C4-2B (cell line): ENCODE measurements around the gene GRIA1.

Experiments used
- H3K27ac ChIP-seq: fragments of 450-650 bp; 2 replicates; pipeline ENCODE4 v1.5.1; 2017
- ZFX ChIP-seq: fragments of 450-650 bp; IDR thresholded peaks from 2 replicates; pipeline ENCODE4 v1.6.1; 2017
- TF ChIP-seq, protein P1 (sequence below): fragments of 450-650 bp; conservative IDR thresholded peaks from 2 replicates; pipeline ENCODE4 v1.5.1; 2017; ENCODE audit warnings: mild to moderate bottlenecking

Gene GRIA1

GRCh38 chr5:153562189-153562588, 71.7 kb downstream of the GRIA1 start:
- H3K27ac ChIP-seq = no peak overlapping the region
- TF ChIP-seq, protein P1, sequence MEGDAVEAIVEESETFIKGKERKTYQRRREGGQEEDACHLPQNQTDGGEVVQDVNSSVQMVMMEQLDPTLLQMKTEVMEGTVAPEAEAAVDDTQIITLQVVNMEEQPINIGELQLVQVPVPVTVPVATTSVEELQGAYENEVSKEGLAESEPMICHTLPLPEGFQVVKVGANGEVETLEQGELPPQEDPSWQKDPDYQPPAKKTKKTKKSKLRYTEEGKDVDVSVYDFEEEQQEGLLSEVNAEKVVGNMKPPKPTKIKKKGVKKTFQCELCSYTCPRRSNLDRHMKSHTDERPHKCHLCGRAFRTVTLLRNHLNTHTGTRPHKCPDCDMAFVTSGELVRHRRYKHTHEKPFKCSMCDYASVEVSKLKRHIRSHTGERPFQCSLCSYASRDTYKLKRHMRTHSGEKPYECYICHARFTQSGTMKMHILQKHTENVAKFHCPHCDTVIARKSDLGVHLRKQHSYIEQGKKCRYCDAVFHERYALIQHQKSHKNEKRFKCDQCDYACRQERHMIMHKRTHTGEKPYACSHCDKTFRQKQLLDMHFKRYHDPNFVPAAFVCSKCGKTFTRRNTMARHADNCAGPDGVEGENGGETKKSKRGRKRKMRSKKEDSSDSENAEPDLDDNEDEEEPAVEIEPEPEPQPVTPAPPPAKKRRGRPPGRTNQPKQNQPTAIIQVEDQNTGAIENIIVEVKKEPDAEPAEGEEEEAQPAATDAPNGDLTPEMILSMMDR = no peak
- no peak for TF ChIP-seq ZFX

DNA sequence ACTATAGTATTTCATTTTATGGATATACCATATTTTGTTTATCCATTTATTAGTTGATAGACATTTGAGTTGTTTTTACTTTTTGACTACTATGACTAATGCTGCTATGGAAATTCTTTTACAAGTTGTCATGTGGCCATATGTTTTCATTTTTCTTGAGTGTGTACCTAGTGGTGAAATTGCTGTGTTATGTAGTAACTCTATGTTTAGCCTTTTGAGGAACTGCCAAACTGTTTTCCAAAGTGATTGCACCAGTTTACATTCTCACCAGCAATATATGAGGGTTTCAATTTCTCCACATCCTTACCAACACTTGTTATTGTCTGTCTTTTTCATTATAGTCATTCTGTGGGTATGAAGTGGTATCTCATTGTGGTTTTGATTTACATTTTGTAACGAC, 75.4 kb downstream of the GRIA1 start:
- TF ChIP-seq, protein P1 = no peak
- TF ChIP-seq ZFX = no peak
- H3K27ac ChIP-seq = no peak overlapping the region

GRCh38 chr5:153569036-153569435, 78.6 kb downstream of the GRIA1 start:
- no peak overlapping the region for H3K27ac ChIP-seq
- TF ChIP-seq, protein P1 = no peak
- TF ChIP-seq ZFX = no peak

DNA sequence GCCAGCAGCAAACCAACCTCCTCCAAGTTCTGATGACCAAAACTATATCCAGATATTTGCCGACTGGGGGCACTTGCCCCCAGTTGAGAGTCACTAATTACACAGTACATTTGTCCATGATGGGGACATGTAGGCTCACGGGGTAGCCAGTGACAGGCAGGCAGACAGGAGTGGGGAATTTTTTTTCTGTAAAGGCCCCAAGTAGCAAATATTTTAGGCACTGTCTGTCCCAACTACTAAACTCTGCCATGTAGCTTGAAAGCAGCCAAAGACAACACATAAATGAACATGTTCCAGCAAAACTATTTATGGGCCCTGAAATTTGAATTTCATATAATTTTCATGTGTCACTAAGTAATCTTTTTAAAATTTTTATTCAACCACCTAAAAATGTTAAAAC, 80.7 kb downstream of the GRIA1 start:
- H3K27ac ChIP-seq = no peak overlapping the region
- TF ChIP-seq, protein P1 = no peak
- TF ChIP-seq ZFX = no peak

DNA sequence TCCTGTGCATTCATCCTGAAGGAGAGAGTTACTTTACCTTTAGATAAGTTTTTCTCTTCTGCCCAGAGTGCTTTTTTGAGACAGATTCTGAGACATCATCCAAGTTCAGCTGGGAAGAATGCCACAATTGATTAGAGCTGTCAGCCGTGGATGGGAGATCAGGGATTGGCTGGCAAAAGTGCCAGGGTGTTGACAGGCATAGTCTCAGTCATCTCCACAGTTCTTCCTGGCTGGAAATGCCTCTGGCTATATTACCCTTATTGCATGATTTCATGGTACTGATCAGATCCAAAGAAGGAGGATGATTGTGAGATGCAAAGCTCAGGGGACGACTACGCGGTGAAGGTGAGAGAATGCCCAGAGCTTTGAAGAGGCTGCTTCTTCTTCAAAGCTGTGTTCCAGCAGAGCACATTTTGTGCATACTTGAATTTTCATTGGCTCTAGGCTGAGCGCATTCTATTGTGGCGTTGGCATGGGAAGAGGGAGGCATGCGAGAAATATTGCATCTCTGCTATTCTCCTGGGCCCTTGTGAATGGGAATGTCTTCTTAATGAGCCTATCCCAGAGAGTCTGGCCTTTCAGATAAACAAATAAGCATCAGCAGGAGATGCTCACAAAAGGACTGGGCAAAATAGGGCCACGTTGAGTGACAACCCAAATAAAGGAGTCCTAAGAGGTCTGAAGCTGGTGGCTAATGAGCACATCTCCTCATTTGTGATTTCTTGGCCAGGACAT, 82.1 kb downstream of the GRIA1 start:
- H3K27ac ChIP-seq = no peak overlapping the region
- TF ChIP-seq, protein P1 = no peak
- TF ChIP-seq ZFX = no peak

DNA sequence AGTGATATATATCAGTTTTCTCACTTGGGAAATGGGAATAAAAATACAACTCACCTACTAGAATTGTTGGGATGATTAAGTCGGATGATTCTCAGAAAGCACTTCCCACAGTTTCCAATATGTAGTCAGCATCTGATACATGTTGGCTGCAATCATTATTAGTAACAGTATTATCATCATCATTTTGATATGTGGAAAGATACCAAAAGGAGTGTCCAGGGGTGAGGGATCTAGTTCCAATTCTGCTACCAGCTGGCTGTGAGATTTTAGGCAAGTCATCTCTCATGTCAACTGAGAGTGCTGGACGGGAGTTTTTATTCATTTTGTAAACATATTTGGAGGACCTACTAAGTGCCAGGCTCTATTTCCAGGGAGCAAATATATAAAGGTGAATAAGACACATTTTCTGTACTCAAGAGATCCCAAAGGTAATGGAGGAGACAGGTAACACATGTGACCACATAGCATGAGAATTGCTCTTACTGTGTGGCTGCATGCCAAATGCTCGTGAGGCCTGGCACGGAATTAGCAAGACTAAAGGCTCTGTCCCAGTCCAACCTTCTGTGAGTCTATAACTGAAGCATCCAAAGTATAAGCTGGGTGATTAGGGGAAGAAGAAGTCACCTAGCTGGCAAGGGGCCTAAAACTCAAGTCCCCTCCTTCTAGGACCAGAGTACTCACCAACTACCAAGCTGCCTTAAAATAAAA, 83.0 kb downstream of the GRIA1 start:
- no peak for TF ChIP-seq ZFX
- TF ChIP-seq, protein P1 = no peak
- H3K27ac ChIP-seq = no peak overlapping the region
